Astrocyte (in vitro differentiated cells and primary cell): Measurements from ENCODE around the gene MAPK8IP2.

Source experiments
- EZH2 ChIP-seq: IDR thresholded peaks from 2 replicates; pipeline ENCODE4 v1.6.1; 2012; ENCODE audit warnings: mild to moderate bottlenecking, low read length, inconsistent platforms; ENCODE audit not compliant: insufficient read depth
- TF ChIP-seq, protein P1 (sequence below): IDR thresholded peaks from 2 replicates; pipeline ENCODE4 v1.5.1; 2011; ENCODE audit warnings: low read depth, mild to moderate bottlenecking, inconsistent platforms, low read length, moderate library complexity; ENCODE audit not compliant: insufficient read depth

DNA sequence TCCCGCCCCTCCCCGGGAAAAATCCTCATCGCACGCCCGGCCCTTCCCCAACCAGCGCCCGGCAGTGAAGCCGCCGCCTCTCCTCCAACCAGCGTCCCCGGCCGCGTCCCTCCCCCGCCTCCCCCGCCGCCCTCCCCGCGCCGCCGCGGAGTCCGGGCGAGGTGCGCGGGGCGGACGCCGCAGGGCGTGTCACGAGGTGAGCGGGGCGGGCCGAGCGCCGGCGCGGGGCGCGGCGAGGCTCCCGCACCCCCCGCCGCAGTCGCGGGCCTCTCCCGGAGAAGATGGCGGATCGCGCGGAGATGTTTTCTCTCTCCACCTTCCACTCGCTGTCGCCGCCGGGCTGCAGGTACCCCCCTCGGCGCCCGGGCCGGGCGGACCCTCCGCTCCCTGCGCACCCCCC is at the start of gene MAPK8IP2:
- TF ChIP-seq, protein P1, sequence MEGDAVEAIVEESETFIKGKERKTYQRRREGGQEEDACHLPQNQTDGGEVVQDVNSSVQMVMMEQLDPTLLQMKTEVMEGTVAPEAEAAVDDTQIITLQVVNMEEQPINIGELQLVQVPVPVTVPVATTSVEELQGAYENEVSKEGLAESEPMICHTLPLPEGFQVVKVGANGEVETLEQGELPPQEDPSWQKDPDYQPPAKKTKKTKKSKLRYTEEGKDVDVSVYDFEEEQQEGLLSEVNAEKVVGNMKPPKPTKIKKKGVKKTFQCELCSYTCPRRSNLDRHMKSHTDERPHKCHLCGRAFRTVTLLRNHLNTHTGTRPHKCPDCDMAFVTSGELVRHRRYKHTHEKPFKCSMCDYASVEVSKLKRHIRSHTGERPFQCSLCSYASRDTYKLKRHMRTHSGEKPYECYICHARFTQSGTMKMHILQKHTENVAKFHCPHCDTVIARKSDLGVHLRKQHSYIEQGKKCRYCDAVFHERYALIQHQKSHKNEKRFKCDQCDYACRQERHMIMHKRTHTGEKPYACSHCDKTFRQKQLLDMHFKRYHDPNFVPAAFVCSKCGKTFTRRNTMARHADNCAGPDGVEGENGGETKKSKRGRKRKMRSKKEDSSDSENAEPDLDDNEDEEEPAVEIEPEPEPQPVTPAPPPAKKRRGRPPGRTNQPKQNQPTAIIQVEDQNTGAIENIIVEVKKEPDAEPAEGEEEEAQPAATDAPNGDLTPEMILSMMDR, result no peak
- no peak for TF ChIP-seq EZH2
